ENCODE measurements around the gene USP17L12.
A peak's percentile ranks its signal among the peaks of the same experiment; 100 is the strongest.
"Not testable (repeated sequence)": the region's sequence is repeated elsewhere in the genome, so short reads cannot be mapped to it uniquely, and the experiment has no call there.

Gene USP17L12, protein sequence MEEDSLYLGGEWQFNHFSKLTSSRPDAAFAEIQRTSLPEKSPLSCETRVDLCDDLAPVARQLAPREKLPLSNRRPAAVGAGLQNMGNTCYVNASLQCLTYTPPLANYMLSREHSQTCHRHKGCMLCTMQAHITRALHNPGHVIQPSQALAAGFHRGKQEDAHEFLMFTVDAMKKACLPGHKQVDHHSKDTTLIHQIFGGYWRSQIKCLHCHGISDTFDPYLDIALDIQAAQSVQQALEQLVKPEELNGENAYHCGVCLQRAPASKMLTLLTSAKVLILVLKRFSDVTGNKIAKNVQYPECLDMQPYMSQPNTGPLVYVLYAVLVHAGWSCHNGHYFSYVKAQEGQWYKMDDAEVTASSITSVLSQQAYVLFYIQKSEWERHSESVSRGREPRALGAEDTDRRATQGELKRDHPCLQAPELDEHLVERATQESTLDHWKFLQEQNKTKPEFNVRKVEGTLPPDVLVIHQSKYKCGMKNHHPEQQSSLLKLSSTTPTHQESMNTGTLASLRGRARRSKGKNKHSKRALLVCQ

GRCh38 chr4:9219852-9220251, at the start of gene USP17L12:
Gene USP17L12, plus strand, starts transcription at chr4:9220152. Its CDS starts 0 bp downstream, at chr4:9220152.
- DNase-seq = not testable (repeated sequence)

- not testable (repeated sequence) for DNase-seq
Observed at GRCh38 chr4:9210357-9210756, 9.6 kb upstream of the USP17L12 start, which contains the start of gene USP17L10. Gene USP17L10, plus strand, starts transcription at chr4:9210657. Its CDS starts 0 bp downstream, at chr4:9210657.

DNA sequence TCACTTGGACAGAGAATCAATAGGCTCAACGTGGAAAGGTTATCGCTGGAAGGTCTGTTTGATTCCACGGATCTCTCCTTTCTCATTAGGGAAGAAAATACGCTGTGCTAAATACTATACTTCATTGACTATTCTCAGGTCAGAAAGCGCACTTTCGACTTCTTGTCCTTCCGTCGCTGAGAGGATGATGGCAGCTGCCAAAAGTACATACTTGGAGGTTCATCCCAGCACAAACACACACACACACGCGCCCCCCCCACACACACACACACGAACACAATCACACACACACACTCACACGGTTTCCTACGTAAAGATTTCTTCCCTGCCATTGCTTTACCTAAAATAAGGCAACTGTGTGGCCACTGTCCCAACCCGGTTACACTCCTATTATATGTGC, 5.3 kb upstream of the USP17L12 start:
- not testable (repeated sequence) for DNase-seq

DNA sequence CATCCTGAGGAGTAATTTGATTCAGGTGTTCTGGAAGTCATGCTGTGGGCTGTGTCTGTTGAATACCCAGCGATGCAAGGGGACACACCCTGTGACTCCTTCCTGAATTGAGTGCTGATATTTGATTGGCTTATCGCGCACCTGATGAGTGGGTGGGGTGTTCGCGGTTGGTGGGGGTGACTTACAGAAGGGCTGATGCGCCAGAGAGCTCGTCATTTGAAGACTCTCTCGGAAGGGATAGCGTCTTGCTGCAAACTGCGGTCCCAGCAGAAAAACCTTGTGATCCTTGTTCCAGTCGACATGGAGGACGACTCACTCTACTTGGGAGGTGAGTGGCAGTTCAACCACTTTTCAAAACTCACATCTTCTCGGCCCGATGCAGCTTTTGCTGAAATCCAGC, 4.8 kb upstream of the USP17L12 start, which contains the start of gene USP17L11:
Gene USP17L11 (plus strand): TSS at position 301 of the 400 bp plus-strand sequence. CDS start 0 bp downstream, at position 301.
- not testable (repeated sequence) for DNase-seq

GRCh38 chr4:9224596-9224995, 4.6 kb downstream of the USP17L12 start, which contains the start of gene USP17L13:
Gene USP17L13, plus strand, starts transcription at chr4:9224896. Its CDS starts 0 bp downstream, at chr4:9224896.
- DNase-seq = not testable (repeated sequence)

DNA sequence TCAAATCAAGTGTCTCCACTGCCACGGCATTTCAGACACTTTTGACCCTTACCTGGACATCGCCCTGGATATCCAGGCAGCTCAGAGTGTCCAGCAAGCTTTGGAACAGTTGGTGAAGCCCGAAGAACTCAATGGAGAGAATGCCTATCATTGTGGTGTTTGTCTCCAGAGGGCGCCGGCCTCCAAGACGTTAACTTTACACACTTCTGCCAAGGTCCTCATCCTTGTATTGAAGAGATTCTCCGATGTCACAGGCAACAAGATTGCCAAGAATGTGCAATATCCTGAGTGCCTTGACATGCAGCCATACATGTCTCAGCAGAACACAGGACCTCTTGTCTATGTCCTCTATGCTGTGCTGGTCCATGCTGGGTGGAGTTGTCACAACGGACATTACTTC, 10.3 kb downstream of the USP17L12 start:
- DNase-seq = not testable (repeated sequence)

DNA sequence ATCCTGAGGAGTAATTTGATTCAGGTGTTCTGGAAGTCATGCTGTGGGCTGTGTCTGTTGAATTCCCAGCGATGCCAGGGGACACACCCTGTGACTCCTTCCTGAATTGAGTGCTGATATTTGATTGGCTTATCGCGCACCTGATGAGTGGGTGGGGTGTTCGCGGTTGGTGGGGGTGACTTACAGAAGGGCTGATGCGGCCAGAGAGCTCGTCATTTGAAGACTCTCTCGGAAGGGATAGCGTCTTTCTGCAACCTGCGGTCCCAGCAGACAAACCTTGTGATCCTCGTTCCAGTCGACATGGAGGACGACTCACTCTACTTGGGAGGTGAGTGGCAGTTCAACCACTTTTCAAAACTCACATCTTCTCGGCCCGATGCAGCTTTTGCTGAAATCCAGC, 14.1 kb downstream of the USP17L12 start, which contains the start of gene USP17L15:
Gene USP17L15 (plus strand): TSS at position 301 of the 400 bp plus-strand sequence. CDS start 0 bp downstream, at position 301.
- DNase-seq = not testable (repeated sequence)

GRCh38 chr4:9238461-9238860, 18.5 kb downstream of the USP17L12 start:
- not testable (repeated sequence) for DNase-seq

DNA sequence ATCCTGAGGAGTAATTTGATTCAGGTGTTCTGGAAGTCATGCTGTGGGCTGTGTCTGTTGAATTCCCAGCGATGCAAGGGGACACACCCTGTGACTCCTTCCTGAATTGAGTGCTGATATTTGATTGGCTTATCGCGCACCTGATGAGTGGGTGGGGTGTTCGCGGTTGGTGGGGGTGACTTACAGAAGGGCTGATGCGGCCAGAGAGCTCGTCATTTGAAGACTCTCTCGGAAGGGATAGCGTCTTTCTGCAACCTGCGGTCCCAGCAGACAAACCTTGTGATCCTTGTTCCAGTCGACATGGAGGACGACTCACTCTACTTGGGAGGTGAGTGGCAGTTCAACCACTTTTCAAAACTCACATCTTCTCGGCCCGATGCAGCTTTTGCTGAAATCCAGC, 23.6 kb downstream of the USP17L12 start, which contains the start of gene USP17L17:
Gene USP17L17 (plus strand): TSS at position 301 of the 400 bp plus-strand sequence. CDS start 0 bp downstream, at position 301.
- not testable (repeated sequence) for DNase-seq

DNA sequence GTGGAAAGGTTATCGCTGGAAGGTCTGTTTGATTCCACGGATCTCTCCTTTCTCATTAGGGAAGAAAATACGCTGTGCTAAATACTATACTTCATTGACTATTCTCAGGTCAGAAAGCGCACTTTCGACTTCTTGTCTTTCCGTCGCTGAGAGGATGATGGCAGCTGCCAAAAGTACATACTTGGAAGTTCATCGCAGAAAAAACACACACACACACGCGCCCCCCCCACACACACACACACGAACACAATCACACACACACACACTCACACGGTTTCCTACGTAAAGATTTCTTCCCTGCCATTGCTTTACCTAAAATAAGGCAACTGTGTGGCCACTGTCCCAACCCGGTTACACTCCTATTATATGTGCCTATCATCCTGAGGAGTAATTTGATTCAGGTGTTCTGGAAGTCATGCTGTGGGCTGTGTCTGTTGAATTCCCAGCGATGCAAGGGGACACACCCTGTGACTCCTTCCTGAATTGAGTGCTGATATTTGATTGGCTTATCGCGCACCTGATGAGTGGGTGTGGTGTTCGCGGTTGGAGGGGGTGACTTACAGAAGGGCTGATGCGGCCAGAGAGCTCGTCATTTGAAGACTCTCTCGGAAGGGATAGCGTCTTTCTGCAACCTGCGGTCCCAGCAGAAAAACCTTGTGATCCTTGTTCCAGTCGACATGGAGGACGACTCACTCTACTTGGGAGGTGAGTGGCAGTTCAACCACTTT, 28.2 kb downstream of the USP17L12 start, which contains the start of gene USP17L18:
Gene USP17L18 (plus strand): TSS at position 678 of the 728 bp plus-strand sequence. CDS start 0 bp downstream, at position 678.
- peak; percentile 0 for DNase-seq

GRCh38 chr4:9253078-9253477, 33.1 kb downstream of the USP17L12 start, which contains the start of gene USP17L19:
Gene USP17L19, plus strand, starts transcription at chr4:9253378. Its CDS starts 0 bp downstream, at chr4:9253378.
- DNase-seq = not testable (repeated sequence)

- DNase-seq = not testable (repeated sequence)
Observed at GRCh38 chr4:9257824-9258223, 37.9 kb downstream of the USP17L12 start, which contains the start of gene USP17L20. Gene USP17L20, plus strand, starts transcription at chr4:9258124. Its CDS starts 0 bp downstream, at chr4:9258124.

DNA sequence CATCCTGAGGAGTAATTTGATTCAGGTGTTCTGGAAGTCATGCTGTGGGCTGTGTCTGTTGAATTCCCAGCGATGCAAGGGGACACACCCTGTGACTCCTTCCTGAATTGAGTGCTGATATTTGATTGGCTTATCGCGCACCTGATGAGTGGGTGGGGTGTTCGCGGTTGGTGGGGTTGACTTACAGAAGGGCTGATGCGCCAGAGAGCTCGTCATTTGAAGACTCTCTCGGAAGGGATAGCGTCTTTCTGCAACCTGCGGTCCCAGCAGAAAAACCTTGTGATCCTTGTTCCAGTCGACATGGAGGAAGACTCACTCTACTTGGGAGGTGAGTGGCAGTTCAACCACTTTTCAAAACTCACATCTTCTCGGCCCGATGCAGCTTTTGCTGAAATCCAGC, 42.6 kb downstream of the USP17L12 start, which contains the start of gene USP17L21:
Gene USP17L21 (plus strand): TSS at position 301 of the 400 bp plus-strand sequence. CDS start 0 bp downstream, at position 301.
- DNase-seq = not testable (repeated sequence)

GRCh38 chr4:9267319-9267718, 47.4 kb downstream of the USP17L12 start, which contains the start of gene USP17L22:
Gene USP17L22, plus strand, starts transcription at chr4:9267619. Its CDS starts 0 bp downstream, at chr4:9267619.
- DNase-seq = not testable (repeated sequence)

Measured in activated T-cell treated with anti-CD3 and anti-CD28 coated beads for 4 hours (primary cell).